Stimulated activated CD4-positive, alpha-beta T cell treated with anti-CD3 and anti-CD28 coated beads, TNF-alpha, amount 100 ng/mL, for 4 hours (primary cell): ENCODE data around the gene CYP11A1.
A peak's percentile ranks its signal among the peaks of the same experiment; 100 is the strongest.

Experiments used
- DNase-seq, 3 experiments: peaks; one replicate each; pipeline ENCODE4 v3.0.0-alpha.2; 2020; ENCODE audit warnings: low read depth in 3 of 3

Gene CYP11A1

DNA sequence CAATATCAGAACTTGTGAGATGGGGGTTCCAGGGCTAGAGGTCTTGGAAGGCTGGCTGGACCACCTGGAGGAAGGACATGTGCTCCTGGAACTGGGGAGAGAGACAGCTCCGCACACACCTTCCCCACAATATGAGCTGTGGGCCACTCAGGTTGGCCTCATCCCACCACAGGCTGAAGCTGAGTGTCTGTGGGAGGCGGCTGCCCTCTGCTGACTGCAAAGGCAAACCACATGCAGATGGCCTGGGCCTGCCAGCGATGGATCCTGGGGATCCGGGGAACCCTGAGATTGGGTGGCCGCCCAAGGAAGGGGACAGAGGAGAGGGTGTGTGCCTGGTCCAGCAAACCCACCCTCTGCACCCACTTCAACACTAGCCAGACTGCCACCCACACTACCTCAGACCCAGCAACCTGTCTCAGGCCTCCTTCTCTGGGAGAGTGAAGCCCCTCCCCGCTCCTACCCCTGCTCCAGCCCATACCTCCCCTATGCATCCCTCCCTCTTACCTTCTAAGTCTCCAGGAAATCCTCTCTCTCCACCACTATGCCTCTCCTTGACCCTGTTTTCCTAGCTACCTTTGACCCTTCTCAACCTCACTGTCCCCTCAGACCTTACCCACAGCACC is 44.8 kb downstream of the CYP11A1 start:
- peak; percentile 12 to 31 (median 21) for DNase-seq

DNA sequence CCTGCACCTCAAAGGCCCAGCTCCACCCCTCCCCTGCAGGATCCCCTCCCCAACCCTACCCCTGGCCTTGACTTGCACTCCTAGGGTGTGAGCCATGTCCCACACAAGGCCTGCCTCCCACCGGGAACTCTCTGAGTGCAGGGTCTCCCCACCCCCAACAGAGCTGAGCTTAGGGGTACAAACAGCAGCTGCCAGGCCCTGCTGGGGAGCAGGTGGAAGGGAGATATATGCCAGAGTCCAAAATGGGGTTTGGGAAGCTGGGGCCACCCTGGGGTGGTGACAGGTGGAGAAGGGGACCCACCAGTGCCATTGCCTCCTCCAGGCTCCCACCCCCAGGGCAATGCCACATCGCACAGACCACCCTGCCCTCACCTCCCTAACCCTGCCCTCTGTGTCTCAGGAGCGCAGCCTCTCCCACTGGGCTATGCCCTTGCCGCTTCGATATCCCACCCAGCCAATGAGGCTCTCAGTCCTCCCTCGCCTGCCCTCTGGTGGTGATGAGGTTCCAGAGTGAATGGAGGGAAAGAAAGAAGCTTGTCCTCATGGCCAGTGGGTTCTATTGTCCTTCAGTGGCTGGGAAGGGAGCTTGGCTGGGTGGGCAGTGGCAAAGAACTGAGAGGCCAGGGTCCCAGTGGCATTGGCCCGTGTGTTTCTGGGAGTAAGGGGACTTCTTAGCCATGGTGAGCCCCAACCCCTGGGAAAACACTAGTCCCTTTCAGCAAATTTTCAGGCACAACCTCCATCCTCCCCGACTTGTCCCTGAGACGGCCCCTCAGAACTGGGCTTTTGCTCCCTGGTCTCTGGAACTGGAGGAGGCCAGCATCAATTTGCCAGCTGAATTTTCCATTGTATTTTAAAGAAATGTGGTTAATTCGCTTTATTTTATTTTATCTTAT is 46.8 kb downstream of the CYP11A1 start:
- no peak for DNase-seq

- DNase-seq = no peak
Measured at GRCh38 chr15:74319596-74320351, 47.7 kb downstream of the CYP11A1 start.

GRCh38 chr15:74319138-74319460 is 48.3 kb downstream of the CYP11A1 start:
- DNase-seq = no peak

GRCh38 chr15:74318376-74319137 is 48.9 kb downstream of the CYP11A1 start:
- no peak for DNase-seq

DNA sequence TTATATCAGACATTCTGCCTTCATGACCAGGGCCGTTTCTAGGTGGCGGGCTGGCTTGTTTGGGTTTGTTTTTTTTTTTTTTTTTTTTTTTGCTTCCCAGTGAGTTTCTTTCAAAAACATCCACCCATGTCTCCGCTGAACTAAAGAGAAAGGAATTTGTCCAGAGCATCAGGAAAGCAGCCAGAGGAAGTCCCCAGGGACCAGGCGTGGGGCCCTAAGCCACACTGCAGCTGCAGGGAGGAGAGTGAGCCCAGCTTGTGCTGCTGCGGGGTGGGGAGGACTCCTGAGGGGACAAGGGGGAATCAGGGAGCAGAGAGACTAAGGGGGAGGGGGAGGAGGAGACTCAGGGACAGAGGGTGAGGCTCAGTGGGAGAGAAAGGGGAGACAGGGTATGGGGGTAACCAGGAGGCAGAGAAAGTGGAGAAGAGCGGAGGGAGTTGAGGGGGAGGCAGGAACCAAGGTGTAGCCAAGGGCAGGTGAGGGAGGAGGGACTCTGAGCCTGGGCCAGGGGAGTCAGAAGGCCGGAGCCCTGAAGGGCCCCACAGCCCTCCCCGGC is 49.5 kb downstream of the CYP11A1 start:
- no peak for DNase-seq

DNA sequence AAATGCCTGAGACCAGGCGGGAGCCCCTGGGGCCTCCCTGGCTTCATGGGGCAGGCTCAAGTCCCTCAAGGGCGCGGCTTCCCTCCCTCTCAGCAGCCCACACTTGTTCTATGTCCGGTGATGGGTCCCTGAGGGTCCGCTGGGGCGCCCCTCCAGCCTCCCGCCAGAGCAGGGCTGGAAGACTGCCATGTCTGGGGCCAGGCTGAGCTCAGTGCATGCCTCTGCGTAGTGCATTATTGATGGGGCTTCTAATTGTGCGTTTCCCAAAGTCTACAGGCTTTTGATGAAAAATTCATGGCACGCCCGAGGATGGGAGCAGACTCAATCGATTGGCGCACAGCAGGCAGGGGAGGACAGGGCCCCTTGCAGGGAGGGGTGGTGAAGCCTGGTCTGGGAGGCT is 51.3 kb downstream of the CYP11A1 start:
- no peak for DNase-seq

DNA sequence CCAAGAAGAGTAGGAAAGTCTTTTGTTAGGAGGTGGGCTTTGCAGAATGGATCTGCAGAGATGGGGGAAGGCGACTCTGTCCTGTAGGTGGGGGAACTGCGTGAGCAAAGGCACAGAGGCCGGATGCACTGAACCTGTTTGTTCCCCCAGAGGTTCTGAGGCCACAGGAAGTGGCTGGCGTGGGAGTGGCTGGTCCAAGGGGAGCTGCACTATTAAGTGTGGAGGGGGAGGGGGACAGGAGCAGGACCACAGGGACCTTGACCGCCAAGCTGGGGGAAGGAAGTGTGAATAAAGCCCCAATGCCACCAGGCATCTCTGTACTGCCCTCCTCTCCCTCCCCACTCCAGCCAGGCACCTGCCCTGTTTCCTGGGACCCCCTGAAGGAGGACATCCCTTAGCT is 51.8 kb downstream of the CYP11A1 start:
- no peak for DNase-seq

GRCh38 chr15:74314795-74315438 is 52.5 kb downstream of the CYP11A1 start:
- no peak for DNase-seq

GRCh38 chr15:74313889-74314288 is 53.6 kb downstream of the CYP11A1 start:
- no peak for DNase-seq

GRCh38 chr15:74312445-74313007 is 54.9 kb downstream of the CYP11A1 start:
- DNase-seq = no peak

DNA sequence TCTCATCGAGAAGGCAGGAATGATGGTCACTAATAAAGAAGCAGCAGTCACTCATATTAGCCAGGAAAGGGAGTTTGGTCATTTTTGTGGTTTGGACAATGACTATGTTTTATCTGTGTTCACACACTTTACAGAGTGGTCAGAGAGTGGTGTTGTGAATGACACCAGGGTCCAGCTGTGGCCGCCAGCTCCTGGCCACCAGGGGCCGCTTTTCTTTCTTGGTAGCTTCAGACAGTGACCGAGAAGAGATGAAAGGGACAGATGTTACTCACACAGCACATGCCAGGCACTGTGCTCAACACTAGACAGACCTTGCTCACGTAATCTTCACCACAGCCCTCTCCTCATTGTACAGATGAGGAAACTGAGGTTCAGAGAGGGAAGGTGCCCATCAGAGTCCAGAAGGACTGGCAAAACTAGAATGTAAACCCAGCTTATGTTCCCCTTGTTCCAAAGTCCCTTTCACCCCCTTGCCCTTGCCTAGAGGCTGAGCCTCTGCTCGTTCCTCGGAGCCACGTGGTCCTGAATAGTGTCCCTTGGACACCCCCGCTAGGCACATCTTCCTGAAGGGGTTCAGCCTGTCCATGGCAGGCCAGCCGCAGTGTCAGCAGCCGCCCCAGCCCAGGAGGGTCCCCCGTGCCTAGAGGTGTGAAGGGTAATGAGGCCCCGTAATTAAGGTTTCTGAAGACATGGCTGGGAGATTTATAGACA is 55.6 kb downstream of the CYP11A1 start:
- no peak for DNase-seq

GRCh38 chr15:74307827-74308811 is 59.3 kb downstream of the CYP11A1 start:
- no peak for DNase-seq

- no peak for DNase-seq
Measured at GRCh38 chr15:74306781-74307217, 60.6 kb downstream of the CYP11A1 start.

GRCh38 chr15:74305687-74306086 is 61.8 kb downstream of the CYP11A1 start:
- DNase-seq = no peak

DNA sequence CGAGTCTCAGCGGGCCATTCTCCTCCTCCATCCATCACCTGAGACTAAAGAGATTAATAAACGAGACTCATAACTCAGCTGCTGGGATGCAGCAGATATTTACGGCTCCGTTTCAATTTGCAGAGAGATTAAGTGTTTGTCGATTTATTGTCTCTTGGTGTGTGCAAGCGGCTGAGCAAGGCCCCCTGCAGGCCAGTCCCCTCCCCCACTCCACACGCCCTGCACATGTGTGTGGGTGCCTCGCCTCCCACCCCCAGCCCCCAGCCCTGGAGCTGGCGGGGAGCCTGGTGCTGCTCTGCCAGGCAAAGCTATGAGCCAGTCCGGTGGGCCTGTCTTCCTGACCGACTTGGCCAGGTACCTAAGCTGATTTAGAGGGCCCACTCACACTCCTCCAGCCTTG is 63.0 kb downstream of the CYP11A1 start:
- no peak for DNase-seq

- DNase-seq = no peak
Measured at GRCh38 chr15:74303741-74304309, 63.6 kb downstream of the CYP11A1 start.

DNA sequence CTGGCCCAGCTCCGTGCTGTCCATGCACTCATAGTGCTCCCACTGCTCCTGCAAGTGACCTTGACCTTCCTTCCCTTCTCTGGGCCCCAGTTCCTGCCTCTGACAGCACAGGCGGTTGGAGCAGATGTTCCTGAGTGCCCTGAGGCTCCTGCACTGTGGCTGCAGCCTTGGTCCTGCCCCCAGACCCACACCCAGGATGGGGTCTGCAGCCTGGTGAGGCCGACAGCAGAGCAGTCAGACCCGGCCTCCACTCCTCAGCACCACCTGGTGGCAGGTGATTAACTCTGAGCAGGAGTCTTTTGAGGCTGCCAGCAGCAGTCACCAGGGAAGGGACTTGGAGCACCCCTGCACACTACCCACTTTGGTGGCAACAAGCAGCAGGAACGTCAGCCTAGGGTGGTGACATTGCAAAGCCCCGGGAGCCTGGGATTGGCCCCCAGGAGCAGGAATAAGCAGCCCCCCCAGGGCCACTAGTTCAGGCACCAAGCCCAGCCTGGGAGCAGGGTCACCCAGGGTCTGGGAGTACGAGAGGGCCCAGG is 64.6 kb downstream of the CYP11A1 start:
- no peak for DNase-seq
